SK-N-SH treated with all-trans-retinoic acid at 6 μM for 48 hours (cell line): ENCODE results near the gene TLCD2.

ENCODE experiments used
- ATAC-seq: fragments of 200-7000 bp; cut with Tn5 transposase; 3 replicates; pipeline ENCODE4 v1.9.1; 2020; ENCODE audit warnings: mild to moderate bottlenecking, moderate library complexity
- ARNTL ChIP-seq: fragments of 450-650 bp; formaldehyde crosslinking; IDR thresholded peaks from 2 replicates; pipeline ENCODE4 v1.5.0; 2020; ENCODE audit warnings: low read depth, mild to moderate bottlenecking, moderate library complexity, borderline replicate concordance
- BACH2 ChIP-seq: fragments of 250-450 bp; sonication (Bioruptor Pico); IDR thresholded peaks from 2 replicates; pipeline ENCODE4 v1.9.0; 2021; ENCODE audit warnings: mild to moderate bottlenecking, borderline replicate concordance
- CREB5 ChIP-seq: fragments of 250-450 bp; sonication (Bioruptor Pico); IDR thresholded peaks from 2 replicates; pipeline ENCODE4 v1.5.1; 2020; ENCODE audit warnings: low read depth, mild to moderate bottlenecking, moderate library complexity
- CSDC2 ChIP-seq: fragments of 250-450 bp; sonication (Bioruptor Pico); IDR thresholded peaks from 2 replicates; pipeline ENCODE4 v1.5.0; 2020; ENCODE audit warnings: mild to moderate bottlenecking, moderate library complexity
- CSRNP3 ChIP-seq: fragments of 250-450 bp; sonication (Bioruptor Pico); IDR thresholded peaks from 2 replicates; pipeline ENCODE4 v1.5.1; 2021; ENCODE audit warnings: mild to moderate bottlenecking, moderate library complexity
- ESRRG ChIP-seq: fragments of 250-450 bp; sonication (Bioruptor Pico); IDR thresholded peaks from 2 replicates; pipeline ENCODE4 v1.6.1; 2021; ENCODE audit warnings: mild to moderate bottlenecking
- GLIS3 ChIP-seq: fragments of 250-450 bp; sonication (Bioruptor Pico); IDR thresholded peaks from 2 replicates; pipeline ENCODE4 v1.5.0; 2020; ENCODE audit warnings: mild to moderate bottlenecking, moderate library complexity
- ISL1 ChIP-seq: fragments of 250-450 bp; sonication (Bioruptor Pico); IDR thresholded peaks from 2 replicates; pipeline ENCODE4 v2.1.2; 2022; ENCODE audit warnings: mild to moderate bottlenecking, moderate library complexity
- OSR1 ChIP-seq: fragments of 250-450 bp; sonication (Bioruptor Pico); IDR thresholded peaks from 2 replicates; pipeline ENCODE4 v1.8.0; 2022; ENCODE audit warnings: moderate library complexity, mild to moderate bottlenecking, inconsistent platforms
- PATZ1 ChIP-seq: fragments of 250-450 bp; sonication (Bioruptor Pico); IDR thresholded peaks from 2 replicates; pipeline ENCODE4 v1.8.0; 2020; ENCODE audit warnings: mild to moderate bottlenecking, moderate library complexity, borderline replicate concordance
- POU6F1 ChIP-seq: fragments of 250-450 bp; sonication (Bioruptor Pico); IDR thresholded peaks from 2 replicates; pipeline ENCODE4 v1.8.0; 2021; ENCODE audit warnings: low read depth, mild to moderate bottlenecking, moderate library complexity, borderline replicate concordance
- PPARA ChIP-seq: fragments of 250-450 bp; sonication (Bioruptor Pico); IDR thresholded peaks from 2 replicates; pipeline ENCODE4 v1.5.0; 2020; ENCODE audit warnings: mild to moderate bottlenecking, borderline replicate concordance
- RARB ChIP-seq: fragments of 250-450 bp; sonication (Bioruptor Pico); IDR thresholded peaks from 2 replicates; pipeline ENCODE4 v1.8.0; 2021; ENCODE audit warnings: mild to moderate bottlenecking, moderate library complexity
- SNAI2 ChIP-seq: fragments of 250-450 bp; sonication (Bioruptor Pico); IDR thresholded peaks from 2 replicates; pipeline ENCODE4 v1.5.0; 2020; ENCODE audit warnings: mild to moderate bottlenecking, moderate library complexity
- TCF4 ChIP-seq: fragments of 250-450 bp; sonication (Bioruptor Pico); IDR thresholded peaks from 2 replicates; pipeline ENCODE4 v1.8.0; 2021; ENCODE audit warnings: mild to moderate bottlenecking, moderate library complexity, borderline replicate concordance
- TOX ChIP-seq: fragments of 250-450 bp; sonication (Bioruptor Pico); IDR thresholded peaks from 2 replicates; pipeline ENCODE4 v1.8.0; 2021; ENCODE audit warnings: mild to moderate bottlenecking, moderate library complexity, borderline replicate concordance
- TSHZ2 ChIP-seq: fragments of 250-450 bp; sonication (Bioruptor Pico); IDR thresholded peaks from 2 replicates; pipeline ENCODE4 v1.5.0; 2020; ENCODE audit warnings: mild to moderate bottlenecking, moderate library complexity
- ZC3H10 ChIP-seq: fragments of 250-450 bp; sonication (Bioruptor Pico); IDR thresholded peaks from 2 replicates; pipeline ENCODE4 v1.5.1; 2021; ENCODE audit warnings: mild to moderate bottlenecking, moderate library complexity
- ZFP3 ChIP-seq: fragments of 250-450 bp; sonication (Bioruptor Pico); IDR thresholded peaks from 2 replicates; pipeline ENCODE4 v1.5.0; 2020; ENCODE audit warnings: mild to moderate bottlenecking, moderate library complexity
- ZFP30 ChIP-seq: fragments of 450-650 bp; formaldehyde crosslinking; IDR thresholded peaks from 2 replicates; pipeline ENCODE4 v1.5.0; 2022; ENCODE audit warnings: mild to moderate bottlenecking, moderate library complexity
- ZNF565 ChIP-seq: fragments of 450-650 bp; formaldehyde crosslinking; conservative IDR thresholded peaks from 2 replicates; pipeline ENCODE4 v1.5.0; 2020; ENCODE audit warnings: low read depth, mild to moderate bottlenecking, moderate library complexity
- ZNF70 ChIP-seq: fragments of 450-650 bp; formaldehyde crosslinking; IDR thresholded peaks from 2 replicates; pipeline ENCODE4 v1.5.0; 2020; ENCODE audit warnings: mild to moderate bottlenecking, moderate library complexity
- ZNF8 ChIP-seq: fragments of 450-650 bp; formaldehyde crosslinking; IDR thresholded peaks from 2 replicates; pipeline ENCODE4 v1.5.0; 2020; ENCODE audit warnings: mild to moderate bottlenecking, moderate library complexity

The TLCD2 gene

GRCh38 chr17:1744551-1745512 lies 34.7 kb upstream of the TLCD2 start:
- TF ChIP-seq ESRRG (no peak), TCF4 (CRISPR knock-in tag) (no peak), CREB5 (CRISPR knock-in tag) (no peak), ZNF8 (CRISPR knock-in tag) (no peak), OSR1 (no peak), TSHZ2 (no peak), POU6F1 (CRISPR knock-in tag) (no peak), ZNF565 (no peak), ZFP30 (CRISPR knock-in tag) (no peak), GLIS3 (CRISPR knock-in tag) (no peak), BACH2 (CRISPR knock-in tag) (no peak), PPARA (no peak), ZFP3 (CRISPR knock-in tag) (no peak), CSRNP3 (CRISPR knock-in tag) (no peak), TOX (CRISPR knock-in tag) (no peak), SNAI2 (CRISPR knock-in tag) (no peak), ZNF70 (CRISPR knock-in tag) (no peak)
- ATAC-seq = no peak

- no peak for TF ChIP-seq PPARA
- no peak for TF ChIP-seq TSHZ2
- no peak for TF ChIP-seq CSDC2 (CRISPR knock-in tag)
- TF ChIP-seq CSRNP3 (CRISPR knock-in tag) = no peak
- TF ChIP-seq TOX (CRISPR knock-in tag) = no peak
- TF ChIP-seq ZNF70 (CRISPR knock-in tag) = no peak
- no peak for TF ChIP-seq ISL1 (CRISPR knock-in tag)
- TF ChIP-seq GLIS3 (CRISPR knock-in tag) = no peak
- no peak for TF ChIP-seq TCF4 (CRISPR knock-in tag)
- no peak for TF ChIP-seq ZC3H10 (CRISPR knock-in tag)
- TF ChIP-seq ARNTL (CRISPR knock-in tag) = no peak
- TF ChIP-seq ZFP3 (CRISPR knock-in tag) = no peak
- TF ChIP-seq POU6F1 (CRISPR knock-in tag) = no peak
- TF ChIP-seq RARB (CRISPR knock-in tag) = no peak
- TF ChIP-seq BACH2 (CRISPR knock-in tag) = no peak
- TF ChIP-seq PATZ1 (CRISPR knock-in tag) = no peak
- no peak for TF ChIP-seq ZNF565
- ATAC-seq = no peak
Measured at GRCh38 chr17:1743088-1743439, 32.9 kb upstream of the TLCD2 start.
